ENCODE measurements around the gene C1orf210. TPM values are rescaled to one million over a fixed set of nuclear protein-coding genes. Genes with fewer than 3 reads are reported as not detected.

The C1orf210 gene
- total RNA-seq, 1 experiment from 2014 or later: 12.8 TPM

GRCh38 chr1:43238991-43239469 lies 46.4 kb downstream of the C1orf210 start:
- DNase-seq (ENCODE audit: low spot score) (no peak), ATAC-seq (no peak)
- ChIA-PET POLR2A (no interaction called here), CTCF (interaction anchor here (1.2 to 7.6 kb wide), 4 partner anchors 12 to 176 kb away, joined by 4 to 40 read pairs (median 8); partner anchors contain the start of gene CDC20)
- no peaks in the 10 kb centered on the region; the same call in 1 of the 2 replicates for H3K36me3 Mint-ChIP-seq
- H3K27ac Mint-ChIP-seq: no peak overlapping the region
- no peak overlapping the region for H3K4me3 Mint-ChIP-seq
- H3K27me3 Mint-ChIP-seq (ENCODE audit: low read depth): peaks cover 10% of the 10 kb centered on the region
- H3K4me1 Mint-ChIP-seq: no peaks in the 10 kb centered on the region
- TF ChIP-seq CBFB (CRISPR knock-in tag; IDR thresholded peaks at IDR 0.05; ENCODE audit: low read depth) (no peak), GABPB1 (CRISPR knock-in tag; IDR thresholded peaks at IDR 0.05) (no peak), PREB (CRISPR knock-in tag; IDR thresholded peaks at IDR 0.05; ENCODE audit: borderline replicate concordance) (no peak), FOXP1 (CRISPR knock-in tag; IDR thresholded peaks at IDR 0.05; ENCODE audit: borderline replicate concordance) (no peak), ZNF423 (CRISPR knock-in tag; IDR thresholded peaks at IDR 0.05) (no peak), STAT6 (CRISPR knock-in tag; conservative IDR thresholded peaks at IDR 0.05; ENCODE audit: low read depth) (no peak), SMAD4 (CRISPR knock-in tag; IDR thresholded peaks at IDR 0.05) (no peak), CREB1 (CRISPR knock-in tag; IDR thresholded peaks at IDR 0.05) (no peak), IRF1 (CRISPR knock-in tag; IDR thresholded peaks at IDR 0.05) (no peak), JAZF1 (CRISPR knock-in tag; IDR thresholded peaks at IDR 0.05) (no peak), SMAD3 (CRISPR knock-in tag; IDR thresholded peaks at IDR 0.05; ENCODE audit: borderline replicate concordance) (no peak)
- TF ChIP-seq, protein P1, sequence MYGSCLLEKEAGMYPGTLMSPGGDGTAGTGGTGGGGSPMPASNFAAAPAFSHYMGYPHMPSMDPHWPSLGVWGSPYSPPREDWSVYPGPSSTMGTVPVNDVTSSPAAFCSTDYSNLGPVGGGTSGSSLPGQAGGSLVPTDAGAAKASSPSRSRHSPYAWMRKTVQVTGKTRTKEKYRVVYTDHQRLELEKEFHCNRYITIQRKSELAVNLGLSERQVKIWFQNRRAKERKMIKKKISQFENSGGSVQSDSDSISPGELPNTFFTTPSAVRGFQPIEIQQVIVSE (CRISPR knock-in tag; IDR thresholded peaks at IDR 0.05; ENCODE audit: borderline replicate concordance): no peak
- peaks cover 23% of the 10 kb centered on the region for H3K9me3 Mint-ChIP-seq

DNA sequence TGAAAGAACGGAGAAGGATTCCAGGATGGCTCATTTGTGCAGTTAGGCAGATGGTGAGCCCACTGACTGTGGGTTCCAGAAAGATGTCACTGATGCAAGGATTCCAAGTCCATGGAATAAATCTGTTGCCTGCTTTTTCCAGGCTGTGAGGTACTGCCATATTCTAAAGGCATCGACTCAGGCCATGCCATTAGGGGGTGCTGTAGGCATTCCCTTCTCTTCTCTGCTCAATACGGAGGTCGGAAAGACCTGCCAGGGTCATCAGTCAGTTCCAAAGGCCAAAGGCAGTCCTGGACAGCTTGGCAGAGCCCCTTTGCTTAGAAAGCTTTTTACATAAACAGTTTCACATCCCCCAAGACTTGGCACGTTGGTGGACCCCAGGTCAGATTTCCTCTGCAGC lies 47.3 kb downstream of the C1orf210 start:
- H3K4me1 Mint-ChIP-seq: no peaks in the 10 kb centered on the region
- peak; percentile 79 for DNase-seq (ENCODE audit: low spot score)
- H3K36me3 Mint-ChIP-seq: no peaks in the 10 kb centered on the region; the same call in 1 of the 2 replicates
- no peak overlapping the region for H3K27ac Mint-ChIP-seq
- peak; percentile 96 for ATAC-seq
- POLR2A ChIA-PET: no interaction called here
- CTCF ChIA-PET: interaction anchor here (0.7 to 7.6 kb wide), 4 partner anchors 11 to 176 kb away, joined by 3 to 40 read pairs (median 8); partner anchors contain the start of genes C1orf210 and CDC20
- TF ChIP-seq NFATC4 (CRISPR knock-in tag; IDR thresholded peaks at IDR 0.05) (no peak), GABPB1 (CRISPR knock-in tag; IDR thresholded peaks at IDR 0.05) (0 out of 2 replicates have a peak, but pooled peaks have one; percentile 27)
- TF ChIP-seq, protein P2, sequence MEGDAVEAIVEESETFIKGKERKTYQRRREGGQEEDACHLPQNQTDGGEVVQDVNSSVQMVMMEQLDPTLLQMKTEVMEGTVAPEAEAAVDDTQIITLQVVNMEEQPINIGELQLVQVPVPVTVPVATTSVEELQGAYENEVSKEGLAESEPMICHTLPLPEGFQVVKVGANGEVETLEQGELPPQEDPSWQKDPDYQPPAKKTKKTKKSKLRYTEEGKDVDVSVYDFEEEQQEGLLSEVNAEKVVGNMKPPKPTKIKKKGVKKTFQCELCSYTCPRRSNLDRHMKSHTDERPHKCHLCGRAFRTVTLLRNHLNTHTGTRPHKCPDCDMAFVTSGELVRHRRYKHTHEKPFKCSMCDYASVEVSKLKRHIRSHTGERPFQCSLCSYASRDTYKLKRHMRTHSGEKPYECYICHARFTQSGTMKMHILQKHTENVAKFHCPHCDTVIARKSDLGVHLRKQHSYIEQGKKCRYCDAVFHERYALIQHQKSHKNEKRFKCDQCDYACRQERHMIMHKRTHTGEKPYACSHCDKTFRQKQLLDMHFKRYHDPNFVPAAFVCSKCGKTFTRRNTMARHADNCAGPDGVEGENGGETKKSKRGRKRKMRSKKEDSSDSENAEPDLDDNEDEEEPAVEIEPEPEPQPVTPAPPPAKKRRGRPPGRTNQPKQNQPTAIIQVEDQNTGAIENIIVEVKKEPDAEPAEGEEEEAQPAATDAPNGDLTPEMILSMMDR (IDR thresholded peaks at IDR 0.05): peak; percentile 50
- no peak overlapping the region for H3K4me3 Mint-ChIP-seq
- H3K27me3 Mint-ChIP-seq (ENCODE audit: low read depth): peaks cover 7% of the 10 kb centered on the region
- peaks cover 14% of the 10 kb centered on the region for H3K9me3 Mint-ChIP-seq

GRCh38 chr1:43237121-43237520 lies 48.3 kb downstream of the C1orf210 start:
- no peak overlapping the region for H3K4me3 Mint-ChIP-seq
- no peaks in the 10 kb centered on the region for H3K4me1 Mint-ChIP-seq
- ChIA-PET CTCF (interaction anchor here (1.1 to 7.6 kb wide), 2 partner anchors 10 to 177 kb away, joined by 3 to 40 read pairs; no protein-coding TSS in a partner anchor), POLR2A (interaction anchor here (0.6 kb wide), 1 partner anchor 438 kb away, joined by 3 read pairs; no protein-coding TSS in a partner anchor)
- H3K27me3 Mint-ChIP-seq (ENCODE audit: low read depth): peaks cover 7% of the 10 kb centered on the region
- DNase-seq (ENCODE audit: low spot score) (no peak), ATAC-seq (no peak)
- H3K27ac Mint-ChIP-seq: no peak overlapping the region
- no peaks in the 10 kb centered on the region; the same call in 1 of the 2 replicates for H3K36me3 Mint-ChIP-seq
- peaks cover 13% of the 10 kb centered on the region for H3K9me3 Mint-ChIP-seq
- TF ChIP-seq ZNF138 (CRISPR knock-in tag; conservative IDR thresholded peaks at IDR 0.05): no peak
- TF ChIP-seq, protein P1 (CRISPR knock-in tag; IDR thresholded peaks at IDR 0.05; ENCODE audit: borderline replicate concordance): no peak
- TF ChIP-seq RORB (CRISPR knock-in tag; IDR thresholded peaks at IDR 0.05): no peak
- no peak for TF ChIP-seq SMAD4 (CRISPR knock-in tag; IDR thresholded peaks at IDR 0.05)
- no peak for TF ChIP-seq JAZF1 (CRISPR knock-in tag; IDR thresholded peaks at IDR 0.05)
- no peak for TF ChIP-seq ZNF671 (CRISPR knock-in tag; IDR thresholded peaks at IDR 0.05)
- TF ChIP-seq ZNF425 (CRISPR knock-in tag; conservative IDR thresholded peaks at IDR 0.05): no peak
- no peak for TF ChIP-seq OVOL2 (CRISPR knock-in tag; IDR thresholded peaks at IDR 0.05; ENCODE audit: borderline replicate concordance)
- no peak for TF ChIP-seq NR1H2 (CRISPR knock-in tag; IDR thresholded peaks at IDR 0.05)
